MV-4-11 (cell line): ENCODE data around the gene ADM2.

Experiments used
- DNase-seq: peaks from one replicate; lab custom pipeline; 2025; lab: John Stamatoyannopoulos, UW

Gene ADM2

DNA sequence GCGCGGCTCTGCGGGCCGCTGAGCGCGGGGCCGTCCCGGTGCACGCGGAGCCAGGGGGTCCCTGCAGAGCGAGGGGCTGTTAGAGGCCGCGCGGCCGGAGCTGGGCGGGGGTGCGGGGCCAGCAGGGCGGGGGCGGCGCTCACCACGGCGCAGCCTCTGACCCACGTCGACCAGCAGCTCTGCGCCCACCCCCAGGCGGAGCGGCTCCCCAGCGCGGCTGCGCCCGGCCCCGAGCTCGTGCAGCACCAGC lies 44.4 kb downstream of the ADM2 start:
- no peak for DNase-seq

DNA sequence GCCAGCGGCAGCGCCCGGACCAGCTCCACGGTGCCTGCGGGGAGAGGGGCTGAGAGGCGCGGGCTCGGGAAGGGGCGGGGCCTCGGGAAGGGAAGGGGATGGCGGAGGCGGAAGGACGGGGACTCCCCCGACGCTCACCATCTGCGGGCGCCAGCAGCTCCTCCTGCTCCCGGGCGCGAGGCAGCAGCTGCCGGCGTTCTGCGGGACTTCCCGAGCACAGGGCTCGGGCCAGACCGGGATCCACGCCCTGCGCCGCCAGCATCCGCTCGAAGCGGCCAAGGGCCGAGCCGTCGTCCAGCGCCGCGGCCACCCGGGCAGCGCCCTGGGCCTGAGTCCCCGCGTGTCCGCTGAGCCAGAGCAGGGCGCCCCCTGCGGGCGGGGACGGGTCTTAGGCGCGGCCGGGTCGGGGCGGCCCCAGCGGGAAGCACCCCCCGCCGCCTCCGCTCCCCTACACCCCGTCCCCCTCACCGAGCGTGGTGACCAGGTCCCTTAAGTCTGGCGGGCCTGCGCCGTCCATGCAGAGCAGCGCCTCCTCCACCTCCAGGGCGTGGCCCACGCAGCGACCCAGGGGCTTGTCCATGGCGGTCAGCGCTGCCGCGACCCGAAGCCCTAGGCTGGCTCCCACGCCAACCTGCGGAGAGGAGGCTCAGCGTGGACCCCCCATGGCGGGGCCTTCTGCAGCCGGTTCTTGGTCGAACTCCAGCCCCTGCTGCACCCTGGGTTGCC lies 44.9 kb downstream of the ADM2 start:
- peak; percentile 71 for DNase-seq

DNA sequence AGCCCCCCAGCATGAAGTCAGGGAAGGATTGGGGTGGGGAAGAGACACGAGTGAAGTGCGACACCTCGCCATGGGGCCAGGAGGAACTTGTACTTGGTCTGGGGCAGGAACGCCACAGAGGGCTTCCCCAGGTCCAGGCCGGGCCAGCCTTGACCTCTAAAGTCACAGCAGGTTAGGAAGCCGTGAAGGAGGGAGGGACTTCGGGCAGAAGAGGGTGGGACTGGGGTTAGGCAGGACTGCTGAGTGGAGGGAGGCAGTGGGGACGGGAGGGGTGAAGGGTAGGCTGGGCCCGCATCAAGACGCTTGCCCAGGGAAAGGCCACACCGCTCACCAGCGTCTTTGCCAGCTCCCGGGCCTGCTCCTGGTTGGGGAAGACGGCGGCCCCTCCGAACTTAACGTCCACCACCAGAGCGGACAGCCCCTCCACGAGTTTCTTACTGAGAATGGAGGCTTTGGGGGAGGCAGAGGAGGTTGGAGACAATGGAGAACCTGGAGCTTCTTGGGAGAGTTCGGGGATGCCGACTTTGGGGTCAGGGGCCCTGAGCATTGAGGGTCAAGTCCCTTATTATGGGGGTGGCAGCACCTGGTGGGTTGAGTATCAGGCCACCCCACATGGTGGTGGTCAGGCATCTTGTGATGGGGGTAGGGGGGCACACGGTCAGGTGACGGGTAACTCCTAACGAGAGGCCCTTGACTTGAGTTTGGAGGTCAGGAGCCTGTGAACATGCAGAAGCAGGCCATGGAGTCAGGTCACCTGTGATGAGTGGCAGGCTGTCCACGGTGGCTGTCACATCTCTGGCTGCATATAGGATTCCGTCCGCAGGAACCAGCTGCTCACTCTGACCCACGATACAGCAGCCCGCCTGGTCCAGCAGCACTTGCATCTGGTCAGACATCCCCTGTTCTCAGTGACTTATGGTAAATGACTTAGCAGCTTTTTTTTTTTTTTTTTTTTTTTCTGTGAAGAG lies 45.8 kb downstream of the ADM2 start:
- DNase-seq, result peak; percentile 76

DNA sequence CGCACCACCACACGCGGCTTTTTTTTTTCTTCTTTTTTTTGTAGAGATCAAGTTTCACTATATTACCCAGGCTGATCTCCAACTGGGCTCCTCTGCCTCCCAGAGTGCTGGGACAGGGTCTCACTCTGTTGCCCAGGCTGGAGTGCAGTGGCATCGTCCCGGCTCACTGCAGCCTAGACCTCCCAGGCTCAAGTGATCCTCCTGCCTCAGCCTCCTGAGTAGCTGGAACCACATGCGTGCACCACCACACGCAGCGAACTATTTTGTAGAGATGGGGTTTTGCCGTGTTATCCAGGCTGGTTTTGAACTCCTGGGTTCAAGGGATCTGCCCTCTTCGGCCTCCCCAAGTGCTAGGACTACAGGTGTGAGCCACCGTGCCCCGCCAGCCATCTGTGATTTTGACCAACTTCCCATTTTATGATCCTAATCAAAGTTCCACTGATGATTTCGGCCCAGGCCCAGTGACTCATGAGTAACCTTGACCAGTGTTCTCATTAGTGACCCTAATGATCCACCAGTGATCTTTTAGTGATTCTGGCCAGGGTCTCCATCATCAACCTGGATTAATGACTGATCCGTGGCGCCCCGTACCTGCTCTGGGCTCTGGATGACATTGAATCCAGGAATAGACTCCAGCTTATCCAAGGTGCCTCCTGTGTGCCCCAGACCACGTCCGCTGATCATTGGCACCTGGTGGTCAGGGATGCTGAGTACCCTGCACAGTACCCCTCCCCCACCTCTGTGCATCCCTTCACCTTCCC lies 46.8 kb downstream of the ADM2 start:
- DNase-seq, result no peak

DNA sequence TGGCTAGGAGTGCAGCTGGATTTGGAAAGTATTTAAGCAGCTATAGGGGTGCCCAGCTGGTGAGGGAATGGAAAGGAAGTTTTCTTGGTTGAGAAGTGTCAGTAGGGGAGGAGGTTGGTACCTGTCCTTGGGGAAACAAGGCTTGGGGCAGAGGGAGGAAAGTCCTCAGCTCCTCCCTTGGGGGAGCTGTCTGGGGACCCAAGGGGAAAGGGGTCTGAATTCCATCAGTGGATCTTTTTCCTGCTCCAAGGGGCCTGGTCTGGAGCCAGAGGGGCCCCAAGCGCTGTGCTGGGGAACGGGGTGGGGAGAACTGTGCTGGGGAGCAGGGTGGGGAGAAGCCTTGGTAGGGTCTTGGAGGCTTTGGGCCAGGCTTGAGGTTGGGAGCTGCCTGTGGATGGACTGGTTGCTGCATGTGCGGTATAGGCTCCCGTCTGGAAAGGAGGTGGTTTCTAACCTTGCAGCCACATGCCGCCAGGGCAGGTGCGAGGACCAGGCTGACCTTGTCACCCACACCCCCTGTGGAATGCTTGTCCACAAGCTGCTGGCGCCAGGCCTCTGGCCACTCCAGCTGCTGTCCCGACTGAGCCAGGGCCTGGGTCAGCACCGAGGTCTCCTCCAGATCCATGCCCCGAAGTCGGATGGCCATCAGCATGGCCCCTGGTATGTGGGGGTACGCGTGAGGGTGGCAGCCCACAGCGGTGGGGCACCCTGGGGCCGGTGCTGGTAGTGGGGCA lies 47.5 kb downstream of the ADM2 start:
- no peak for DNase-seq

- peak; percentile 46 for DNase-seq
These were observed 48.1 kb downstream of the ADM2 start for GRCh38 chr22:50529416-50529896.

DNA sequence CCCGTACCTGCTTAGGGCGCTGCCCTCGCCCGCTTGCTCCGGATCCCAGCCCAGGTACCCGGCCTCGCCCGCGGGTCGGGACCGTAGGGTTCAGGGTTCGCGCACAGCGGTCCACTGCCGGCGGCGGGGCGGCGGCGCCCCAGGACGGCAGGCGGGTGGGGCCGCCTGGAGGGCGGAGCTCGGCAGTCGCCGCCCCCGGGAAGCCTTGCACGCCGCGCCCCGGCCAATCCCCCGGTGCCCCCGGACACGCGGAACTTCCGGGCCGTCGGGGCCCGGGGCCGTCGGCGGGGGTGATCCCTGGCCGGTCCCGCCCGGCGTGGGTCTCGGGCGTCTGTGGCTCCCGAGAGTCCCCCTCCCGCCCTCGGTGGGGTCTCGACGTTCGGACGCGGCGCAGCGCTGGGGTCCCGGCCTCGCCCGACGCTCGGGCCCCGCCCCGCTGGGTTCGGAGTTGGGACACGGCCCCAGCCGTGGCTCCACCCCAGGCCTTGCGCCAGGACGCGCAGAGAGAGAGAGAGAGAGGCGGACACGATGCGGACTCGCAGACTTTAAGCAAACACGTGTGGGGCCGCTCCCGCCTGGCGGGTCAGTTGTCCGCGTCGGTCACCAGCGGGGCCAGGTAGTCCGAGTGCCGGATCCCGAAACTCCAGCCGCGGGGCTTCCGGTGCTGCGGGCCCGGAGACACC lies 48.7 kb downstream of the ADM2 start, which contains the start of gene TYMP:
TYMP (minus strand) TSS at position 116 of the 683 bp plus-strand sequence. CDS start 303 bp downstream, outside the sequence.
- peak; percentile 81 for DNase-seq

DNA sequence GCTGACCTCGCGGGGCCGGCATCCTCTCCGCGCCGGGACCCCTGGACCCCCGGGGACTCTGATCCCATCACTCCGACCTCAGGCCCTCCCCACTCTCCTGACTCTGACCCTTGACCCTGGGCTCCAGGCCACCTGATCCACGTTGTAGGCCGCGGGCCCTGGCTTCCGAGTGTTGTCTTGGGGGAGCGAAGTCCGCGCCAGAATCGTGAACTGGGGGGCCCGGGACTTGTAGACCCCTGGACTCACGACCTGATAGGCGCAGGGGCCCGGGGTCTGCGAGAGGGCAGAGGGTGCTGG lies 49.2 kb downstream of the ADM2 start:
- no peak for DNase-seq

- DNase-seq, result peak; percentile 83
These were observed 49.7 kb downstream of the ADM2 start for GRCh38 chr22:50530877-50531545.

DNA sequence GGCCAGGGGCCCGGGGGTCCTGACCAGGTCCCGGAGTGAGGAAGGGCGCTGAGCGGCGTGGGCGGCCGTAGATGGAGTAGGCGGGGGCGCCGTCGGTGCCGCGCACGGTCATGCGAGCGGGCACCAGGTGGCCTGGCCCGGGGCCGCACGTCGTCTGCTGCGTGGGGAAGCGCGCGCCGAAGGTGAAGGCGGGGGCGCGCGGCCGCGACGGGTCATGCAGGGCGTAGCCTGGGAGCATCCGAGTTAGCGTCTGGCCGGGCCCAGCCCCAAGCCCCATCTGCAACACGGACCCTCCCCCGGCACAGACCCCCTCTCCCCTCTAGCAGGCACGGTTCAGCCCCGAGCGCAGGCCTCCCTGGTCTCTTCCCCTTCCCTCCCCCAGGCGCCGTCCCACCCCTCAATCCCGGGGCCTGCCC lies 50.2 kb downstream of the ADM2 start:
- DNase-seq, result peak; percentile 55

- no peak for DNase-seq
These were observed 50.8 kb downstream of the ADM2 start for GRCh38 chr22:50531962-50532674.

DNA sequence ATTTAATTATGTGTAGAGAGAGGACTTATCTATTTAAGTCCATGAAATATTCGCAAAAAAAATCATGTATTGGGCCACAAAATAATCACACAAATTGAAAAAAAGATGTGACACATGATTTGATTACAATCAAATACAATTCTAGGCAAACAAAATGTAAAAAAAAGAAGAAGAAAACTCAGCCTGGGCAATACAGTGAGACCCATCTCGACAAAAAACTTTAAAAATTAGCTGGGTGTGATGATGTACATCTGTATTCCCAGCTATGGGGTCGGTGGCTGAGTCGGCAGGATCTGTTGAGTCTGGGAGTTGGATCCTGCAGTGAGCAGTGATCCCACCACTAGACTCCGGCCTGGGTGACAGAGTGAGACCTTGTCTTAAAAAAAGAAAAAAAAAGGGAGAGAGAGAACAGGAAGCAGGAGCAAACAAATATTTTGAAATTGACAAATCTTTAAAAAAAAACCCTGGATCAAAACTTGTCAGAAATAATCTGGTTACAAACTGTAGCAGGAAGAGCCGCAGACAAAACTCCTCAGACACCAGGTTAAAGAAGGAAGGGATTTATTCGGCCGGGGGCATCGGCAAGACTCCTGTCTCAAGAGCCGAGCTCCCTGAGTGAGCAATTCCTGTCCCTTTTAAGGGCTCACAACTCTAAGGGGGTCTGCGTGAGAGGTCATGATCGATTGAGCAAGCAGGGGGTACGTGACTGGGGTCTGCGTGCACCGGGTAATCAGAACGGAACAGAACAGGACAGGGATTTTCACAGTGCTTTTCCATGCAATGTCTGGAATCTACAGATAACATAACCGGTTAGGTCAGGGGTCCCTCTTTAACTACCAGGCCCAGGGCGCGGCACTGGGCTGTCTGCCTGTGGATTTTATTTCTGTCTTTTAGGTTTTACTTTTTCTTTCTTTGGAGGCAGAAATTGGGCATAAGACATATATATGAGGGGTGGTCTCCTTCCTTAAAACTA lies 51.8 kb downstream of the ADM2 start:
- DNase-seq, result peak; percentile 29

GRCh38 chr22:50533856-50534711 lies 52.7 kb downstream of the ADM2 start:
- peak; percentile 92 for DNase-seq

- DNase-seq, result no peak
These were observed 53.8 kb downstream of the ADM2 start for GRCh38 chr22:50535113-50535512.
